Gastroesophageal sphincter (tissue), 3 donors: Measurements from ENCODE around the gene PPP2R5B.

Experiments
- POLR2A ChIP-seq, 2 donors: fragments of 450-650 bp; IDR thresholded peaks; one replicate each; pipeline ENCODE4 v1.6.1; 2017; ENCODE audit warnings: antibody characterized with exemption in 2 of 2, mild to moderate bottlenecking in 2 of 2, moderate library complexity in 1 of 2
- TF ChIP-seq, protein P1 (sequence below), 4 experiments: fragments of 200-600 bp in 2 of 4; fragments of 450-650 bp in 2 of 4; sonication (generic) in 1 of 4; IDR thresholded peaks; one replicate each; pipeline ENCODE4 v1.5.1; 2017 to 2019; ENCODE audit warnings: antibody characterized with exemption in 4 of 4, mild to moderate bottlenecking in 2 of 4, moderate library complexity in 2 of 4

DNA sequence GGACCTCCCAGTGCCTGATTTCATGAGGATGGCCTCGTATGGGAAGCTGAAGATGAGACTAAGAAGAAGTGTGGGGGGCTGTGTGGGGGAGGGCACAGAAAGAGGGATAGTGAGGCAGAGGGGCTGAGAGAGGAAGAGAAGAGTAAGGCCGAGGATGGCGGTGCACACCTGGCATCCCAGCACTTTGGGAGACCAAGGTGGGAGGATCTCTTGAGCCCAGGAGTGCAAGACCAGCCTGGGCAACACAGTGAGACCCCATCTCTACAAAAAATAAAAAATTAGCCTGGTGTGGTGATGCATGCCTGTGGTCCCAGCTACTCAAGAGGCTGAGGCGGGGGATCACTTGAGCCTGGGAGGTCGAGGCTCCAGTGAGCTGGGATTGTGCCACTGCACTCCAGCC lies 32.6 kb upstream of the PPP2R5B start:
- TF ChIP-seq, protein P1, sequence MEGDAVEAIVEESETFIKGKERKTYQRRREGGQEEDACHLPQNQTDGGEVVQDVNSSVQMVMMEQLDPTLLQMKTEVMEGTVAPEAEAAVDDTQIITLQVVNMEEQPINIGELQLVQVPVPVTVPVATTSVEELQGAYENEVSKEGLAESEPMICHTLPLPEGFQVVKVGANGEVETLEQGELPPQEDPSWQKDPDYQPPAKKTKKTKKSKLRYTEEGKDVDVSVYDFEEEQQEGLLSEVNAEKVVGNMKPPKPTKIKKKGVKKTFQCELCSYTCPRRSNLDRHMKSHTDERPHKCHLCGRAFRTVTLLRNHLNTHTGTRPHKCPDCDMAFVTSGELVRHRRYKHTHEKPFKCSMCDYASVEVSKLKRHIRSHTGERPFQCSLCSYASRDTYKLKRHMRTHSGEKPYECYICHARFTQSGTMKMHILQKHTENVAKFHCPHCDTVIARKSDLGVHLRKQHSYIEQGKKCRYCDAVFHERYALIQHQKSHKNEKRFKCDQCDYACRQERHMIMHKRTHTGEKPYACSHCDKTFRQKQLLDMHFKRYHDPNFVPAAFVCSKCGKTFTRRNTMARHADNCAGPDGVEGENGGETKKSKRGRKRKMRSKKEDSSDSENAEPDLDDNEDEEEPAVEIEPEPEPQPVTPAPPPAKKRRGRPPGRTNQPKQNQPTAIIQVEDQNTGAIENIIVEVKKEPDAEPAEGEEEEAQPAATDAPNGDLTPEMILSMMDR (IDR thresholded peaks at IDR 0.05) = no peak
- TF ChIP-seq POLR2A (IDR thresholded peaks at IDR 0.05) = no peak
